ENCODE measurements around the gene MVB12B.
A peak's percentile ranks its signal among the peaks of the same experiment; 100 is the strongest.

The MVB12B gene

DNA sequence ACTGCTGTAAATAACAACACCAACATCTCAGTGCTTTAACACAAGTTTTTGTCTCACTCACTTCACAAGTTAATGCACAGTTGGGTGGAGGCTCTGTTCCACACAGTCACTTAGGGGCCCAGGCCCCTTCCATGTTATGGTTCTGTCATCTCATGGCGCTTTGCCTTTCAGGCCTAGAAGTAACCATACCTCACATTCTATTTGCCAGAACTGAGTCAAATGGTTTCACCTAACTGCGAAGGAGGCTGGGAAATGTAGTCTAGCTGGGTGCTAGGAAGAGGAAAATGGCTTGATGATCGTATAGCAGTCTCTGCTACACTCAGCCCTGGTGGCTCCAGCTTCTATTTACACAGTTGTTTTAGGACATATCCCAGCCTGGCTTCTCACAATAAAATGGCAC lies 23.1 kb upstream of the MVB12B start:
- Histone ChIP-seq H3K23ac (ENCODE audit: low read depth, low read length, poor library complexity) (no peak overlapping the region), H3K18ac (ENCODE audit: low read length) (no peak overlapping the region), H3K9me3 (replicated peaks in 1 of 2; ENCODE audit: control insufficient read depth in 2 of 2, insufficient read depth in 1 of 2, low read depth in 1 of 2, low read length in 2 of 2) (no peaks in the 10 kb centered on the region), H3K4me1 (ENCODE audit: control insufficient read depth in 2 of 2, insufficient read depth in 1 of 2, low read depth in 1 of 2, low read length in 2 of 2) (peaks cover 0 to 6% of the 10 kb centered on the region in 2 donors), H2AFZ (ENCODE audit: low read length) (peak overlapping the region; percentile 1), H2BK12ac (ENCODE audit: low read length) (no peak overlapping the region), H3K4ac (ENCODE audit: low read length) (no peak overlapping the region), H2BK5ac (ENCODE audit: low read length) (no peak overlapping the region), H4K91ac (ENCODE audit: low read depth, low read length, poor library complexity) (no peak overlapping the region), H3K14ac (ENCODE audit: low read length) (no peak overlapping the region), H2BK15ac (ENCODE audit: low read length) (no peak overlapping the region), H3K27ac (replicated peaks; ENCODE audit: low read length) (no peak overlapping the region), H2AK5ac (ENCODE audit: low read depth, low read length) (no peak overlapping the region), H4K8ac (ENCODE audit: low read depth, low read length) (no peak overlapping the region), H3K27me3 (ENCODE audit: control insufficient read depth in 3 of 3, insufficient read depth in 3 of 3, low read depth in 1 of 3, low read length in 3 of 3) (peaks cover 0 to 5% (median 0%) of the 10 kb centered on the region in 3 experiments), H3K4me3 (ENCODE audit: low read length in 2 of 2) (no peak overlapping the region), H3K4me2 (ENCODE audit: insufficient read depth, low read length, poor library complexity, severe bottlenecking) (no peak overlapping the region), H3K79me1 (ENCODE audit: low read depth, low read length) (no peaks in the 10 kb centered on the region), H3K36me3 (replicated peaks in 1 of 2; ENCODE audit: control insufficient read depth in 2 of 2, insufficient read depth in 2 of 2, low read length in 2 of 2) (no peaks in the 10 kb centered on the region), H2BK120ac (ENCODE audit: low read depth, low read length) (no peak overlapping the region), H3K9ac (ENCODE audit: low read depth, low read length, poor library complexity) (no peak overlapping the region)
- no peak for DNase-seq (ENCODE audit: low spot score)
- no CpG with 5 or more reads among the region's 3 CpGs for WGBS, 2 donors (ENCODE audit: extremely low coverage in 2 of 2, insufficient read length in 2 of 2, insufficient replicate concordance in 1 of 2)

DNA sequence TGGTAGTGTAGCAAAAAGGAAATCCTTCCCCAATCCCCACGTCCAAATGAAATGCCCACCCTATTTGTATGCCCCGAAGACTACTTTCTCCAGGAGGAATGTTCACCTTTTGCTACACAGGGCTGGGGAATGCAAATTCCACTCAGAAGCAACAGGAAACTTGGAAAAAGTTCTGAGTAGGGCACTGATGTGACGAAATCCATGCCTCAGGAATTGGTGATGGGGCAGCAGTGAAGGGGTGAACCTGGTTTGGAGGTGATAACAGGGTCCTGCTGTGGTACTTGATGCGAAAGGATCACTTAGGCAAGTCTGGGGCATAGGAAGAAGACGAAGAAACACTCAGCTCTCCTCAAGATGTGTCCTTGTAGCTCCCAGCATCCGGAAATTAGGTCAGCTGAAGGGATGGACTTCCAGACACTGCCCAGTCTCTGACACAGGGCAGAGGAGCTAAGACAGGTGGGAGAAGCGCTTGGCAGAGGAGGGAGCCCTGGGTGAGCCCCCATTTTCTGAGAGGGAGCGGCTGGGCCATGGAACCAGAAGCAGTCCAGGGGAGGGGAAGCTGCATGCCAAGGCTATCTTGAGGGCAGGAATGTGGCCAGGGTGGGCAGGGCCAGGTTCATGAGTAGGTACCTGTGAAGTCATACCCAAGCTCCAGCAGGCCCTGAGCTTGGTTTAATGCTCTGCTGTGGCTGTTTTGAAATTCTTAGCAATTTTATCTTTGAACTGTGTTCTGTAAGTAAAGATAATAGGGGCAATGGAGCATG lies 22.2 kb upstream of the MVB12B start:
- Histone ChIP-seq H3K4me2 (ENCODE audit: insufficient read depth, low read length, poor library complexity, severe bottlenecking) (no peak overlapping the region), H2AFZ (ENCODE audit: low read length) (no peak overlapping the region), H3K9ac (ENCODE audit: low read depth, low read length, poor library complexity) (no peak overlapping the region), H4K8ac (ENCODE audit: low read depth, low read length) (no peak overlapping the region), H2BK120ac (ENCODE audit: low read depth, low read length) (no peak overlapping the region), H4K91ac (ENCODE audit: low read depth, low read length, poor library complexity) (no peak overlapping the region), H3K27ac (replicated peaks; ENCODE audit: low read length) (no peak overlapping the region), H2BK5ac (ENCODE audit: low read length) (no peak overlapping the region), H2BK15ac (ENCODE audit: low read length) (no peak overlapping the region), H3K4ac (ENCODE audit: low read length) (no peak overlapping the region), H3K36me3 (replicated peaks in 1 of 2; ENCODE audit: control insufficient read depth in 2 of 2, insufficient read depth in 2 of 2, low read length in 2 of 2) (no peaks in the 10 kb centered on the region), H3K79me1 (ENCODE audit: low read depth, low read length) (no peaks in the 10 kb centered on the region), H3K4me1 (ENCODE audit: control insufficient read depth in 2 of 2, insufficient read depth in 1 of 2, low read depth in 1 of 2, low read length in 2 of 2) (peaks cover 0 to 6% of the 10 kb centered on the region in 2 donors), H2BK12ac (ENCODE audit: low read length) (no peak overlapping the region), H3K18ac (ENCODE audit: low read length) (no peak overlapping the region), H3K4me3 (ENCODE audit: low read length in 2 of 2) (no peak overlapping the region), H3K9me3 (replicated peaks in 1 of 2; ENCODE audit: control insufficient read depth in 2 of 2, insufficient read depth in 1 of 2, low read depth in 1 of 2, low read length in 2 of 2) (no peaks in the 10 kb centered on the region), H3K27me3 (ENCODE audit: control insufficient read depth in 3 of 3, insufficient read depth in 3 of 3, low read depth in 1 of 3, low read length in 3 of 3) (peaks cover 0 to 5% (median 0%) of the 10 kb centered on the region in 3 experiments), H3K23ac (ENCODE audit: low read depth, low read length, poor library complexity) (peak overlapping the region; percentile 37), H3K14ac (ENCODE audit: low read length) (no peak overlapping the region), H2AK5ac (ENCODE audit: low read depth, low read length) (no peak overlapping the region)
- WGBS, 2 donors (ENCODE audit: extremely low coverage in 2 of 2, insufficient read length in 2 of 2, insufficient replicate concordance in 1 of 2), result no CpG with 5 or more reads among the region's 8 CpGs
- no peak for DNase-seq (ENCODE audit: low spot score)

DNA sequence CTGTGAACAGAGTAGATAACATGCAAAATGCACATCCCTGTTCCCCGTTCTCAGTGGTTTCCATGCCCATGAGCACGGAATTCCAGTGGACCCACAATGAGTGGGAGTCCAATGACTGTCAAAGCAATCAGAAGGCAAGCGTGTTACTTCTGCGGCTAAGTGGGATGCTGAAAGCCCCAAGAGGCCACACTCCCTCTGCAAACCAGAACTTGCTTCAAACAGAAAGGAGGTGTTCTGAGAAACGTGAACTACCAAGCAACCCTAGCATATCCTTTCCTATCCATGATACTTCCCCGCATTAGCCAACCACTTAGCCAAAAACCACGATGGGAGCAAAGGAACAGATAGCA lies 21.7 kb upstream of the MVB12B start:
- Histone ChIP-seq H4K8ac (ENCODE audit: low read depth, low read length) (no peak overlapping the region), H2BK12ac (ENCODE audit: low read length) (no peak overlapping the region), H3K9ac (ENCODE audit: low read depth, low read length, poor library complexity) (no peak overlapping the region), H3K27ac (replicated peaks; ENCODE audit: low read length) (no peak overlapping the region), H4K91ac (ENCODE audit: low read depth, low read length, poor library complexity) (no peak overlapping the region), H3K18ac (ENCODE audit: low read length) (no peak overlapping the region), H3K4ac (ENCODE audit: low read length) (no peak overlapping the region), H3K4me1 (ENCODE audit: control insufficient read depth in 2 of 2, insufficient read depth in 1 of 2, low read depth in 1 of 2, low read length in 2 of 2) (peaks cover 1 to 8% of the 10 kb centered on the region in 2 donors), H3K4me2 (ENCODE audit: insufficient read depth, low read length, poor library complexity, severe bottlenecking) (no peak overlapping the region), H2AFZ (ENCODE audit: low read length) (no peak overlapping the region), H2BK5ac (ENCODE audit: low read length) (no peak overlapping the region), H2BK120ac (ENCODE audit: low read depth, low read length) (no peak overlapping the region), H3K36me3 (replicated peaks in 1 of 2; ENCODE audit: control insufficient read depth in 2 of 2, insufficient read depth in 2 of 2, low read length in 2 of 2) (no peaks in the 10 kb centered on the region), H3K79me1 (ENCODE audit: low read depth, low read length) (no peaks in the 10 kb centered on the region), H2BK15ac (ENCODE audit: low read length) (no peak overlapping the region), H3K14ac (ENCODE audit: low read length) (no peak overlapping the region), H3K27me3 (ENCODE audit: control insufficient read depth in 3 of 3, insufficient read depth in 3 of 3, low read depth in 1 of 3, low read length in 3 of 3) (peaks cover 0 to 5% (median 0%) of the 10 kb centered on the region in 3 experiments), H3K9me3 (replicated peaks in 1 of 2; ENCODE audit: control insufficient read depth in 2 of 2, insufficient read depth in 1 of 2, low read depth in 1 of 2, low read length in 2 of 2) (no peaks in the 10 kb centered on the region), H3K4me3 (ENCODE audit: low read length in 2 of 2) (no peak overlapping the region), H3K23ac (ENCODE audit: low read depth, low read length, poor library complexity) (no peak overlapping the region), H2AK5ac (ENCODE audit: low read depth, low read length) (no peak overlapping the region)
- WGBS, 2 donors (ENCODE audit: extremely low coverage in 2 of 2, insufficient read length in 2 of 2, insufficient replicate concordance in 1 of 2), result no CpG with 5 or more reads among the region's 7 CpGs
- DNase-seq (ENCODE audit: low spot score), result no peak

DNA sequence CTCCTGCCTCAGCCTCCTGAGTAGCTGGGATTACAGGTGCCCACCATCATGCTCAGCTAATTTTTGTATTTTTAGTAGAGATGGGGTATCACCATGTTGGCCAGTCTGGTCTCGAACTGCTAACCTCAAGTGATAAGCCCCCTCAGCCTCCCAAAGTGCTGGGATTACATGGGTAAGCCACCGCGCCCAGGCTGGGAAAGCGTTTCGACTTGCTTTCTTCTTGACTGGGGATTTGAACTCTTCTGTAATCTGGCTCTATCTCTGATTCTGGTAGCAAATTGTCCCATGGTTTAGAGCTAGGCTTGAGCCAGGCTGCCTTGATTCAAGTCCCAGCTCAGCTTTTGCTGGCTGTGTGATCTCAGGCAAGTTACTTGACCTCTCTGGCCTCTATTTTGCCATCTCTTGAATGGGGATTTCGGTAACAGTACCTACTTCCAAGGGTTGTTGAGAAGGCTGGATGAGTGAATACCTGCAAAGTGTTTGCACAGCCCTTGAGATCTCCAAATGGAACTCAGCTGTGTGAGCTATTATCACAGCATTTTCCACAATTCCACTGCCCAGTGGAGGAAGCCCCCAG lies 20.5 kb upstream of the MVB12B start:
- Histone ChIP-seq H4K8ac (ENCODE audit: low read depth, low read length) (no peak overlapping the region), H3K9ac (ENCODE audit: low read depth, low read length, poor library complexity) (no peak overlapping the region), H3K27me3 (ENCODE audit: control insufficient read depth in 3 of 3, insufficient read depth in 3 of 3, low read depth in 1 of 3, low read length in 3 of 3) (peaks cover 0 to 5% (median 0%) of the 10 kb centered on the region in 3 experiments), H3K4me1 (ENCODE audit: control insufficient read depth in 2 of 2, insufficient read depth in 1 of 2, low read depth in 1 of 2, low read length in 2 of 2) (peaks cover 3 to 9% of the 10 kb centered on the region in 2 donors), H3K4me2 (ENCODE audit: insufficient read depth, low read length, poor library complexity, severe bottlenecking) (no peak overlapping the region), H3K4me3 (ENCODE audit: low read length in 2 of 2) (no peak overlapping the region), H3K9me3 (replicated peaks in 1 of 2; ENCODE audit: control insufficient read depth in 2 of 2, insufficient read depth in 1 of 2, low read depth in 1 of 2, low read length in 2 of 2) (no peaks in the 10 kb centered on the region), H3K23ac (ENCODE audit: low read depth, low read length, poor library complexity) (no peak overlapping the region), H2BK12ac (ENCODE audit: low read length) (no peak overlapping the region), H2BK5ac (ENCODE audit: low read length) (no peak overlapping the region), H3K79me1 (ENCODE audit: low read depth, low read length) (no peaks in the 10 kb centered on the region), H3K4ac (ENCODE audit: low read length) (no peak overlapping the region), H2AK5ac (ENCODE audit: low read depth, low read length) (no peak overlapping the region), H3K18ac (ENCODE audit: low read length) (no peak overlapping the region), H2BK15ac (ENCODE audit: low read length) (no peak overlapping the region), H2BK120ac (ENCODE audit: low read depth, low read length) (no peak overlapping the region), H3K36me3 (replicated peaks in 1 of 2; ENCODE audit: control insufficient read depth in 2 of 2, insufficient read depth in 2 of 2, low read length in 2 of 2) (no peaks in the 10 kb centered on the region), H3K27ac (replicated peaks; ENCODE audit: low read length) (no peak overlapping the region), H3K14ac (ENCODE audit: low read length) (peak overlapping the region; percentile 1), H2AFZ (ENCODE audit: low read length) (no peak overlapping the region), H4K91ac (ENCODE audit: low read depth, low read length, poor library complexity) (no peak overlapping the region)
- no peak for DNase-seq (ENCODE audit: low spot score)
- WGBS, 2 donors (ENCODE audit: extremely low coverage in 2 of 2, insufficient read length in 2 of 2, insufficient replicate concordance in 1 of 2), result no CpG with 5 or more reads among the region's 6 CpGs

Measured in neuronal stem cell (in vitro differentiated cells).